Adrenal gland (tissue), 12 donors: ENCODE measurements around the gene PRKCE. TPM values are rescaled to one million over a fixed set of nuclear protein-coding genes. Genes with fewer than 3 reads are reported as not detected.

Experiments
- DNase-seq, 7 donors: peaks; one replicate each; pipeline ENCODE4 v3.0.0-alpha.2; 2019 to 2020
- H3K27ac ChIP-seq, 5 donors: fragments of 200-600 bp; sonication (generic) in 4 of 5; 1 replicate in 3 of 5; 2 replicates in 2 of 5; pipeline versions ENCODE4 v1.5.1 to v1.8.0; 2016 to 2020; ENCODE audit warnings: mild to moderate bottlenecking in 1 of 5
- H3K27me3 ChIP-seq: fragments of 200-600 bp; 2 replicates; pipeline ENCODE4 v1.8.0; 2021
- H3K36me3 ChIP-seq, 2 donors: fragments of 200-600 bp; replicated peaks in 1 of 2; 1 replicate in 1 of 2; 2 replicates in 1 of 2; pipeline versions ENCODE4 v1.5.1 to v1.8.0; 2018 to 2022
- H3K4me1 ChIP-seq, 2 donors: fragments of 200-600 bp; replicated peaks in 1 of 2; 1 replicate in 1 of 2; 2 replicates in 1 of 2; pipeline versions ENCODE4 v1.5.1 to v1.8.0; 2018 to 2021
- H3K4me3 ChIP-seq, 4 donors: fragments of 200-600 bp; sonication (generic) in 3 of 4; one replicate each; pipeline ENCODE4 v1.5.1; 2016 to 2018
- H3K9me3 ChIP-seq, 3 donors: fragments of 200-600 bp; sonication (generic) in 1 of 3; replicated peaks in 1 of 3; 1 replicate in 2 of 3; 2 replicates in 1 of 3; pipeline versions ENCODE4 v1.5.1 to v1.8.0; 2016 to 2021
- CTCF ChIP-seq, 6 experiments: fragments of 450-650 bp in 4 of 6; fragments of 200-600 bp in 2 of 6; sonication (generic) in 1 of 6; IDR thresholded peaks; 1 replicate in 5 of 6; 2 replicates in 1 of 6; pipeline versions ENCODE4 v1.5.1 to v1.8.0; 2016 to 2021; ENCODE audit warnings: antibody characterized with exemption in 6 of 6, mild to moderate bottlenecking in 2 of 6, moderate library complexity in 1 of 6
- POLR2A ChIP-seq, 2 donors: fragments of 450-650 bp; IDR thresholded peaks; one replicate each; pipeline ENCODE4 v1.6.1; 2017; ENCODE audit warnings: antibody characterized with exemption in 2 of 2, mild to moderate bottlenecking in 2 of 2, moderate library complexity in 1 of 2
- WGBS, 4 donors: extraction: QIAGEN DNeasy Blood & Tissue Kit in 2 of 4; methylation state at CpG; one replicate each; pipeline versions ENCODE4 v1.1.5 to v1.1.7; 2013 to 2017; 5-methylcytosine and 5-hydroxymethylcytosine counted together
- intact Hi-C, 2 donors: fragments of 100-400 bp; cut with DNase I; formaldehyde crosslinking; loops; one replicate each; pipeline versions ENCODE4 v1.14.1 to v1.15.0; 2022 to 2023
- polyA plus RNA-seq, 3 donors: library from polyadenylated mRNA; stranded (reverse); fragments of 200-250 nt in 2 of 3; fragments of 350-450 nt in 1 of 3; fragmentation: Illumina TruSeq in 1 of 3; extraction: RNeasy Lipid Tissue Mini Kit (QIAGEN cat#74804) in 1 of 3; gene quantifications; one replicate each; pipeline ENCODE4 v1.2.3, GENCODE V29; 2013 to 2014
- total RNA-seq, 9 donors: library from RNA; depleted of rRNA in 4 of 9; stranded (reverse); fragments of >200 nt in 4 of 9; fragments of 120-200 nt in 1 of 9; fragmentation: NEBNext Ultra II Directional in 1 of 9; extraction: Animal tissue kit (Norgen Biotek cat#: 25700) in 1 of 9; gene quantifications; one replicate each; pipeline versions ENCODE4 v1.1.0 to v1.2.4, GENCODE V29; 2013 to 2023
- donor health status: healthy with polysubstance abuse.
- donor health status: Bipolar disorder and iron deficiency.
- donor health status: DM: yes; HTN: yes; CAD: no.
- donor health status: DM: no; HTN: no; CAD: no.
- donor health status: DM: no; HTN: no; CAD: no.
- donor health status: DM: yes; HTN: yes; CAD: no.

Gene PRKCE
- total and polyA plus RNA-seq, 12 donors = 1.9 to 19.2 (median 8.0) TPM

GRCh38 chr2:46117379-46117778 lies 465.9 kb downstream of the PRKCE start:
- Histone ChIP-seq H3K4me1 (peaks cover 0 to 11% of the 10 kb centered on the region in 2 donors), H3K36me3 (no peaks in the 10 kb centered on the region), H3K27ac (peak overlapping the region in 1 of 5 donors; percentile 15), H3K4me3 (no peak overlapping the region), H3K9me3 (no peaks in the 10 kb centered on the region), H3K27me3 (no peaks in the 10 kb centered on the region)
- WGBS, 4 donors = 80 to 91% (median 85%) methylated on average over 2 of the region's 2 CpGs
- no peak for DNase-seq
- no peak for TF ChIP-seq CTCF (IDR thresholded peaks at IDR 0.05)
- TF ChIP-seq POLR2A (IDR thresholded peaks at IDR 0.05) = no peak
- intact Hi-C loops = no loop called here

- no peak for DNase-seq
- Histone ChIP-seq H3K4me1 (peaks cover 0 to 11% of the 10 kb centered on the region in 2 donors), H3K4me3 (no peak overlapping the region), H3K27me3 (no peaks in the 10 kb centered on the region), H3K36me3 (no peaks in the 10 kb centered on the region), H3K27ac (peak overlapping the region in 1 of 5 donors; percentile 70), H3K9me3 (no peaks in the 10 kb centered on the region)
- no peak for TF ChIP-seq POLR2A (IDR thresholded peaks at IDR 0.05)
- no peak for TF ChIP-seq CTCF (IDR thresholded peaks at IDR 0.05)
- intact Hi-C loops = no loop called here
- 93 to 100% (median 96%) methylated on average over 3 of the region's 3 CpGs for WGBS, 4 donors
Observed at GRCh38 chr2:46117994-46118393, 466.5 kb downstream of the PRKCE start.

DNA sequence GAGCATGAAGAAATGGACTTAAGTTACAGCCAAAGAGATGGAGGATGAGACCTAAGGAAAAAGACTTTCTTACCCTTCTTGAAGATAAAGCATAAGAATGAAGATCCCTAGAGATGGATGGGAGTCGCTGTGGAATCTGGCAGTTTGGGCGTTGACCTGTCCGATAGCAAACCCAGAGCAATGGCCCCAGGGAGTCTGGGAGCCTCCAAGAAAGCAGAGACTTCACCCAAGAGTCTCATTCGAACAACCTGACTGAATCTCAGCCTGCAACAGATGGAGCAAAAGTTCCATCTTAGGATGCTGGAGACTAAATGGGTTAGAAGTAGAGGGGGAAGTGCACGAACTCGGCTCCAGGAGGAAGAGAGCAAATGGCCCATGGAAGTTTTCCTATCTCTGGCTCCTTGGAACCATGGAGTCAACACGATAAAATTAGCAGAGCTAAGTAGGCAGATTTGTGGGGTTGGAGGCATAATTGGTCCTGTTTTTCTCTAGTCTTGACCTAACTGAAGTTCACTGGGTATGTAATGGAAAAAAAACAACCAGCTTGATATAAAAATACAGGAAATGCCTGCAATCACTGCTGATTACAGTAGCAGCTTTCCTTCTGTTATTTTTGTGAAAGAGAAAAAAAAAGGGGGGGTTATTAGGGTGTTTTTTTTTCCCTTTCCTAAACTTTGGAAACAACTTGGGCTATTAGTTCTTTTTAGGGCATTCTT lies 467.3 kb downstream of the PRKCE start:
- no peaks in the 10 kb centered on the region for H3K9me3 ChIP-seq
- H3K27ac ChIP-seq = peak overlapping the region in 3 of 5 donors; percentile 41 to 70 (median 58)
- no peaks in the 10 kb centered on the region for H3K27me3 ChIP-seq
- DNase-seq = no peak
- H3K4me1 ChIP-seq = peaks cover 0 to 11% of the 10 kb centered on the region in 2 donors
- intact Hi-C loops = no loop called here
- 69 to 83% (median 72%) methylated on average over 7 of the region's 7 CpGs for WGBS, 4 donors
- H3K36me3 ChIP-seq = no peaks in the 10 kb centered on the region
- no peak overlapping the region for H3K4me3 ChIP-seq
- TF ChIP-seq CTCF (IDR thresholded peaks at IDR 0.05) = no peak
- no peak for TF ChIP-seq POLR2A (IDR thresholded peaks at IDR 0.05)

GRCh38 chr2:46119453-46119852 lies 468.0 kb downstream of the PRKCE start:
- no peaks in the 10 kb centered on the region for H3K36me3 ChIP-seq
- no peak for DNase-seq
- intact Hi-C loops = no loop called here
- TF ChIP-seq POLR2A (IDR thresholded peaks at IDR 0.05) (no peak), CTCF (IDR thresholded peaks at IDR 0.05) (no peak)
- no peaks in the 10 kb centered on the region for H3K27me3 ChIP-seq
- no peak overlapping the region for H3K4me3 ChIP-seq
- peak overlapping the region in 3 of 5 donors; percentile 41 to 69 (median 43) for H3K27ac ChIP-seq
- 65 to 76% (median 68%) methylated on average over 5 of the region's 5 CpGs for WGBS, 4 donors
- peaks cover 0 to 11% of the 10 kb centered on the region in 2 donors for H3K4me1 ChIP-seq
- no peaks in the 10 kb centered on the region for H3K9me3 ChIP-seq
